CD4-positive, CD25-positive, alpha-beta regulatory T cell (primary cell): ENCODE data around the gene GTPBP4. TPM values are rescaled to one million over a fixed set of nuclear protein-coding genes. Genes with fewer than 3 reads are reported as not detected.
A peak's percentile ranks its signal among the peaks of the same experiment; 100 is the strongest.

Experiments used
- ATAC-seq, 2 donors: fragments of 150-1000 bp; cut with Tn5 transposase; one replicate each; pipeline ENCODE4 v1.10.0; 2021; ENCODE audit warnings: low read depth in 2 of 2, moderate number of reproducible peaks in 2 of 2, moderate library complexity in 1 of 2
- DNase-seq, 3 donors: peaks; one replicate each; pipeline versions ENCODE4 v3.0.0 to v3.0.0-alpha.2; 2012 to 2022; ENCODE audit warnings: mixed read lengths in 1 of 3
- H3K27ac ChIP-seq: one replicate; pipeline ENCODE4 v1.7.0; 2013; ENCODE audit warnings: mild to moderate bottlenecking, low read length; ENCODE audit not compliant: insufficient read depth, poor library complexity, severe bottlenecking
- H3K27me3 ChIP-seq: one replicate; pipeline ENCODE4 v1.7.0; 2013; ENCODE audit warnings: low read length; ENCODE audit not compliant: control insufficient read depth, insufficient read depth
- H3K36me3 ChIP-seq: one replicate; pipeline ENCODE4 v1.7.0; 2013; ENCODE audit warnings: mild to moderate bottlenecking, low read length, moderate library complexity; ENCODE audit not compliant: control insufficient read depth, insufficient read depth
- H3K4me1 ChIP-seq: 2 replicates; pipeline ENCODE4 v1.7.0; 2013; ENCODE audit warnings: mild to moderate bottlenecking, low read length; ENCODE audit not compliant: insufficient read depth, control insufficient read depth, poor library complexity, severe bottlenecking
- H3K4me3 ChIP-seq: one replicate; pipeline ENCODE4 v1.7.0; 2013; ENCODE audit warnings: low read depth, mild to moderate bottlenecking, low read length, moderate library complexity
- H3K9me3 ChIP-seq, 2 experiments: 1 replicate in 1 of 2; 2 replicates in 1 of 2; pipeline ENCODE4 v1.7.0; 2013; ENCODE audit warnings: low read length in 2 of 2, mild to moderate bottlenecking in 1 of 2, moderate library complexity in 1 of 2; ENCODE audit not compliant: control insufficient read depth in 2 of 2
- H3K27ac Mint-ChIP-seq, 3 donors: one replicate each; pipeline ENCODE4 v1.8.0; 2020 to 2022; ENCODE audit warnings: mild to moderate bottlenecking in 3 of 3, mixed read lengths in 3 of 3, moderate library complexity in 2 of 3
- H3K27me3 Mint-ChIP-seq: one replicate; pipeline ENCODE4 v1.8.0; 2022; ENCODE audit warnings: mild to moderate bottlenecking, mixed read lengths
- H3K36me3 Mint-ChIP-seq: one replicate; pipeline ENCODE4 v1.8.0; 2020; ENCODE audit warnings: mixed read lengths
- H3K4me1 Mint-ChIP-seq, 4 donors: one replicate each; pipeline ENCODE4 v1.8.0; 2020 to 2022; ENCODE audit warnings: mixed read lengths in 4 of 4, mild to moderate bottlenecking in 1 of 4
- H3K4me3 Mint-ChIP-seq, 4 donors: one replicate each; pipeline ENCODE4 v1.8.0; 2020 to 2022; ENCODE audit warnings: mild to moderate bottlenecking in 4 of 4, mixed read lengths in 4 of 4, moderate library complexity in 3 of 4
- H3K9me3 Mint-ChIP-seq, 7 donors: one replicate each; pipeline ENCODE4 v1.8.0; 2020 to 2022; ENCODE audit warnings: mixed read lengths in 7 of 7, mild to moderate bottlenecking in 3 of 7, moderate library complexity in 2 of 7
- polyA plus RNA-seq, 4 donors: library from polyadenylated mRNA; unstranded; fragments of 300-500 nt; fragmentation: Illumina TruSeq; gene quantifications; one replicate each; pipeline ENCODE4 v1.2.3, GENCODE V29; 2021
- total RNA-seq: library from RNA; stranded (reverse); gene quantifications from one replicate; pipeline ENCODE4 v1.2.3, GENCODE V29; 2022

Gene GTPBP4
- total and polyA plus RNA-seq, 5 donors from 2014 or later, result 15.9 to 50.7 (median 20.7) TPM

- Mint-ChIP-seq H3K36me3 (peaks cover 6% of the 10 kb centered on the region), H3K27ac (no peak overlapping the region), H3K27me3 (peaks cover 4% of the 10 kb centered on the region), H3K4me1 (no peaks in the 10 kb centered on the region), H3K4me3 (no peak overlapping the region), H3K9me3 (peaks cover 3 to 25% (median 12%) of the 10 kb centered on the region in 7 donors)
- H3K4me1 ChIP-seq, result no peaks in the 10 kb centered on the region
- no peaks in the 10 kb centered on the region for H3K36me3 ChIP-seq
- ATAC-seq, result no peak
- no peak for DNase-seq
- H3K27me3 ChIP-seq, result no peaks in the 10 kb centered on the region
- H3K27ac ChIP-seq, result no peak overlapping the region
- no peak overlapping the region for H3K4me3 ChIP-seq
- peaks cover 10 to 19% of the 10 kb centered on the region in 2 experiments for H3K9me3 ChIP-seq
Observed at GRCh38 chr10:976316-976715, 11.9 kb upstream of the GTPBP4 start.

GRCh38 chr10:978826-979421 lies 9.3 kb upstream of the GTPBP4 start:
- Mint-ChIP-seq H3K27ac (no peak overlapping the region), H3K4me3 (peak overlapping the region in 1 of 4 donors; percentile 61), H3K4me1 (peaks cover 0 to 2% (median 0%) of the 10 kb centered on the region in 4 donors), H3K27me3 (no peaks in the 10 kb centered on the region), H3K36me3 (peaks cover 6% of the 10 kb centered on the region), H3K9me3 (peaks cover 2 to 23% (median 12%) of the 10 kb centered on the region in 7 donors)
- Histone ChIP-seq H3K4me1 (no peaks in the 10 kb centered on the region), H3K9me3 (peaks cover 10 to 19% of the 10 kb centered on the region in 2 experiments), H3K36me3 (no peaks in the 10 kb centered on the region), H3K27ac (no peak overlapping the region), H3K4me3 (no peak overlapping the region), H3K27me3 (no peaks in the 10 kb centered on the region)
- ATAC-seq (no peak), DNase-seq (no peak)

GRCh38 chr10:980468-981093 lies 7.7 kb upstream of the GTPBP4 start:
- Histone ChIP-seq H3K27ac (no peak overlapping the region), H3K9me3 (peaks cover 10 to 19% of the 10 kb centered on the region in 2 experiments), H3K4me1 (no peaks in the 10 kb centered on the region), H3K27me3 (no peaks in the 10 kb centered on the region), H3K36me3 (no peaks in the 10 kb centered on the region), H3K4me3 (no peak overlapping the region)
- Mint-ChIP-seq H3K27me3 (no peaks in the 10 kb centered on the region), H3K36me3 (peaks cover 6% of the 10 kb centered on the region), H3K27ac (no peak overlapping the region), H3K4me3 (no peak overlapping the region), H3K4me1 (peaks cover 0 to 2% (median 0%) of the 10 kb centered on the region in 4 donors), H3K9me3 (peaks cover 2 to 23% (median 11%) of the 10 kb centered on the region in 7 donors)
- DNase-seq (no peak), ATAC-seq (no peak)

GRCh38 chr10:983401-983800 lies 4.8 kb upstream of the GTPBP4 start:
- DNase-seq, result no peak
- Histone ChIP-seq H3K4me3 (no peak overlapping the region), H3K4me1 (peaks cover 8% of the 10 kb centered on the region), H3K27me3 (no peaks in the 10 kb centered on the region), H3K36me3 (no peaks in the 10 kb centered on the region), H3K27ac (no peak overlapping the region), H3K9me3 (peaks cover 10 to 19% of the 10 kb centered on the region in 2 experiments)
- no peak for ATAC-seq
- Mint-ChIP-seq H3K27me3 (no peaks in the 10 kb centered on the region), H3K4me1 (peaks cover 4 to 15% (median 6%) of the 10 kb centered on the region in 4 donors), H3K4me3 (no peak overlapping the region), H3K9me3 (peaks cover 0 to 16% (median 8%) of the 10 kb centered on the region in 7 donors), H3K27ac (no peak overlapping the region), H3K36me3 (peaks cover 6% of the 10 kb centered on the region)

GRCh38 chr10:983971-984655 lies 4.1 kb upstream of the GTPBP4 start:
- Histone ChIP-seq H3K9me3 (peaks cover 4 to 14% of the 10 kb centered on the region in 2 experiments), H3K27ac (no peak overlapping the region), H3K4me1 (peaks cover 14% of the 10 kb centered on the region), H3K36me3 (no peaks in the 10 kb centered on the region), H3K27me3 (no peaks in the 10 kb centered on the region), H3K4me3 (no peak overlapping the region)
- peaks cover 4 to 22% (median 10%) of the 10 kb centered on the region in 4 donors for H3K4me1 Mint-ChIP-seq
- no peak overlapping the region for H3K27ac Mint-ChIP-seq
- no peak for ATAC-seq
- H3K27me3 Mint-ChIP-seq, result no peaks in the 10 kb centered on the region
- DNase-seq, result no peak
- H3K4me3 Mint-ChIP-seq, result no peak overlapping the region
- H3K36me3 Mint-ChIP-seq, result peaks cover 6% of the 10 kb centered on the region
- H3K9me3 Mint-ChIP-seq, result peaks cover 0 to 11% (median 4%) of the 10 kb centered on the region in 7 donors

DNA sequence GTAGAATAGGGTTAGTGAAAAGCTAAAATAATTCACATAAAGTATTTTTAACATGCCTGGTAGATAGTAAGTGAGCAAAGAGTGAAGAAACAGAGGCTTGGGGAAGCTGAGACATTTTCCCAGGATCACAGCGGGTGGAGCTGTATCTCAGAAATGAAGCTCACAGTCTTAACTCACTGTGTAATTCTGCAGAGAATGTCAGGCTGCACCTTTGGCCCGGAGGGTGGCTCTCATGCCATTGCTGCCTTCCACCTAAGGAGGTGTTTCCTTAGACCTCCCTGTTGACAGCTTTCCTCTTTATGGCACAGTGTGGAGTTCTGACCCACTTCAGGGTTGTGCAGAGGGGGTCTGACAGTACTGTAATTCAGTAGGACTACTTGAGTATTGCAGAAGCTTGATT lies 2.9 kb upstream of the GTPBP4 start:
- Histone ChIP-seq H3K27me3 (no peaks in the 10 kb centered on the region), H3K36me3 (no peaks in the 10 kb centered on the region), H3K9me3 (peaks cover 0 to 4% of the 10 kb centered on the region in 2 experiments), H3K4me1 (peaks cover 25% of the 10 kb centered on the region), H3K4me3 (no peak overlapping the region), H3K27ac (no peak overlapping the region)
- DNase-seq (no peak), ATAC-seq (no peak)
- Mint-ChIP-seq H3K4me3 (no peak overlapping the region), H3K27ac (no peak overlapping the region), H3K9me3 (peaks cover 0 to 6% (median 4%) of the 10 kb centered on the region in 7 donors), H3K36me3 (peaks cover 6% of the 10 kb centered on the region), H3K27me3 (no peaks in the 10 kb centered on the region), H3K4me1 (peaks cover 4 to 34% (median 19%) of the 10 kb centered on the region in 4 donors)

GRCh38 chr10:986137-986825 lies 2.0 kb upstream of the GTPBP4 start:
- no peaks in the 10 kb centered on the region for H3K27me3 Mint-ChIP-seq
- ATAC-seq, result no peak
- H3K4me3 Mint-ChIP-seq, result peak overlapping the region; percentile 83 to 98 (median 95)

More at GRCh38 chr10:986137-986825, 2.0 kb upstream of the GTPBP4 start:
- no peak overlapping the region for H3K27ac ChIP-seq
- no peaks in the 10 kb centered on the region for H3K9me3 ChIP-seq
- H3K9me3 Mint-ChIP-seq, result peaks cover 0 to 2% (median under 1%) of the 10 kb centered on the region in 7 donors
- peak in 1 of 3 donors; percentile 16 for DNase-seq
- H3K4me3 ChIP-seq, result no peak overlapping the region
- peaks cover 5% of the 10 kb centered on the region for H3K36me3 ChIP-seq
- H3K36me3 Mint-ChIP-seq, result peaks cover 5% of the 10 kb centered on the region
- no peaks in the 10 kb centered on the region for H3K27me3 ChIP-seq
- peaks cover 4 to 42% (median 24%) of the 10 kb centered on the region in 4 donors for H3K4me1 Mint-ChIP-seq
- peaks cover 25% of the 10 kb centered on the region for H3K4me1 ChIP-seq
- peak overlapping the region; percentile 40 to 97 (median 59) for H3K27ac Mint-ChIP-seq
